WI38 (cell line): ENCODE data around the gene N4BP2.

Experiments
- H3K4me3 ChIP-seq: 2 replicates; pipeline ENCODE4 v1.5.1; 2011; ENCODE audit warnings: low read depth, mild to moderate bottlenecking, control low read depth, low read length
- CTCF ChIP-seq: IDR thresholded peaks from 2 replicates; pipeline ENCODE4 v1.5.1; 2012; ENCODE audit warnings: low read depth, mild to moderate bottlenecking, control low read depth, low read length

Gene N4BP2

DNA sequence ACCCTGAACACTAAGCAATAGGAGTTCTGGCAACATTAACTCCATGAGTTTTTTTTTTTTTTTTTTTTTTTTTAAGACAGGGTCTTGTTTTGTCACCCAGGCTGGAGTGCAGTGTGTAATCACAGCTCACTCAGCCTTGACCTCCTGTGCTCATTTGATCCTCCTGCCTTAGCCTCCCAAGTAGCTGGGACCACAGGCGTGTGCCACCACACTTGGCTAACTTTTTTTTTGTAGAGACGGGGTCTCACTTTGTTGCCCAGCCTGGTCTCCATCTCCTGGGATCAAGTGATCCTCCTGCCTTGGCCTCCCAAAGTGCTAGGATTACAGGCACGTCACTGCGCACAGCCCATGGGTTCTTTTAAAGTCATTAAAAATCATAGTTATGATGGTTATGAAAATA, 145.2 kb downstream of the N4BP2 start:
- H3K4me3 ChIP-seq = no peak overlapping the region
- TF ChIP-seq CTCF = no peak

GRCh38 chr4:40202474-40202873, 145.8 kb downstream of the N4BP2 start:
- no peak overlapping the region for H3K4me3 ChIP-seq
- no peak for TF ChIP-seq CTCF

- no peak for TF ChIP-seq CTCF
- H3K4me3 ChIP-seq = no peak overlapping the region
These were observed 148.0 kb downstream of the N4BP2 start for GRCh38 chr4:40204507-40205258.

DNA sequence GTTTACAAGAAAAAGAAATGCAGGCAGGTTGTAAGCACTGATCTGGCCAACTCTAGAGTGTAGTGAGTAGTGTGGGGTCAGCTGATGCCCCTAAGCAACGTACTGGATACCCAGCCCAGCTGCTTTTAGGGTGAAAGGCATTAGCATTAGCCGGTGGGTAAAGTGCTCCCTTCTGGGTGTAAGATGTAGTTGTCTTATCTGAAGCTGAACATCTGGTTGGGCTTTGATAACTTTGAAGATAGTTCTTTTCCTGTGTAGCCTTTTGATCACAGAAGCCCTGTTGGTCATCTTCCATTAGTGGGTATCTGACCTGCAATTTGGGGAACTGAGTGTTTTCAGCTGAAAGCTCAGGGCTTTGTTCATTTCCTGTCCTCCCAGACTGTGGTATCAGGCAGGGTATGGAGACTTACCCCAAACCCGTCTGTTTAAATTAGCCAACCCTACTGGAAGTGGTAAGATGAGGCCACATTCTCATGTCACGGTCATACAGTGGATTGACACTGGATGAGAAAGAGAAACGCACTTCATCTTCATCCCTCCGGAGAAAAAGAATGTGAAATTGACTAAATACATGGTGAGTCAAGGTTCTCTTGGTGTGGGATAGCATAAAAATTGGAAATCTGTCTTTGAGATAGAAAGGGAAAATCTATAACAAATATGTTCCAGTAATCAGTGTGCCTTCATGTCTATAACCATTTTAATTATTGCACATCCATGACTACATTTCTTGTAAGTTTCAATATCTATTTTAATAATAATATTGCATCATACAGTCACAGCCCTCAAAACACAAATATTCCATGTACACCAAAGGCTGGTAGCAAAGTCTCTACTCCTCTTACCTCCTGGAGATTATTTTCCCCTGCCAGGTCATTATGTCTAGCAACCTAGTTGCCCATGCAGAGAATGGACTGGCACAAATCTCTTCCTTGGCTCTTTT, 148.9 kb downstream of the N4BP2 start:
- no peak for TF ChIP-seq CTCF
- H3K4me3 ChIP-seq = no peak overlapping the region

DNA sequence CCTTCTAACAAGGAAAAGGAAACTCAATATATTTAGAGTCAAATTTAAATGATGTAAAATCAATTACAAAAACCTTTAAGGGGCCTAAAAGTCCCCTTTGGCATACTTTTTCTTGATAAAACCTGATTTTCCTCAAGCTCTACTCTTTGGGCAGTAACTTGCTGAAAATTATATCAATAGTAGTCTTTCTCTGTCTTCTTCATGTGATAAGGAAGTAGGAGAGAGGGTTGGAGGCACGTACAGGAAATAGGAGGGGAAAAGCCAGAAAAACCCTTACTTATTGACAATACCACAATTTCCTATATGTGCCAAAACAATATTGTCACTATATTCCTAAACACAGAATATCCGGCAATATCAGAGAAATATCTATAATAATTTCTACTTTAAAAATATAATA, 149.8 kb downstream of the N4BP2 start:
- TF ChIP-seq CTCF = no peak

More for the DNA sequence above, 149.8 kb downstream of the N4BP2 start:
- no peak overlapping the region for H3K4me3 ChIP-seq
